Fibroblast of peridontal ligament (primary cell): Measurements from ENCODE around the gene GDF10.

Source experiments
- DNase-seq: peaks from one replicate; pipeline ENCODE4 v3.0.0-alpha.2; 2010; ENCODE audit errors: extremely low read depth

The GDF10 gene

GRCh38 chr10:47314416-47314970 lies 14.5 kb downstream of the GDF10 start:
- DNase-seq, result no peak

GRCh38 chr10:47315421-47315820 lies 15.4 kb downstream of the GDF10 start:
- no peak for DNase-seq

- no peak for DNase-seq
Measured at GRCh38 chr10:47316131-47316530, 16.1 kb downstream of the GDF10 start.

GRCh38 chr10:47317251-47317650 lies 17.3 kb downstream of the GDF10 start:
- DNase-seq, result no peak

GRCh38 chr10:47318706-47319105 lies 18.7 kb downstream of the GDF10 start:
- DNase-seq, result no peak

GRCh38 chr10:47319784-47320183 lies 19.8 kb downstream of the GDF10 start:
- no peak for DNase-seq

GRCh38 chr10:47320812-47321211 lies 20.8 kb downstream of the GDF10 start:
- no peak for DNase-seq

- DNase-seq, result no peak
Measured at GRCh38 chr10:47321521-47322195, 21.7 kb downstream of the GDF10 start.

GRCh38 chr10:47322300-47323061 lies 22.5 kb downstream of the GDF10 start, which contains the start of gene GDF2:
GDF2 (plus strand) TSS chr10:47322454; CDS start chr10:47322669, 215 bp downstream.
- no peak for DNase-seq

- DNase-seq, result no peak
Measured at GRCh38 chr10:47323087-47323486, 23.1 kb downstream of the GDF10 start.

- DNase-seq, result no peak
Measured at GRCh38 chr10:47323636-47324296, 23.8 kb downstream of the GDF10 start.

GRCh38 chr10:47325303-47326291 lies 25.6 kb downstream of the GDF10 start:
- DNase-seq, result no peak

GRCh38 chr10:47326306-47326926 lies 26.4 kb downstream of the GDF10 start:
- DNase-seq, result no peak

- DNase-seq, result no peak
Measured at GRCh38 chr10:47326927-47327330, 26.9 kb downstream of the GDF10 start.

GRCh38 chr10:47329855-47330254 lies 29.9 kb downstream of the GDF10 start:
- DNase-seq, result no peak

- no peak for DNase-seq
Measured at GRCh38 chr10:47330366-47330765, 30.4 kb downstream of the GDF10 start.

GRCh38 chr10:47330804-47331203 lies 30.8 kb downstream of the GDF10 start:
- DNase-seq, result no peak

GRCh38 chr10:47331491-47331890 lies 31.5 kb downstream of the GDF10 start:
- no peak for DNase-seq

- DNase-seq, result no peak
Measured at GRCh38 chr10:47331954-47332353, 32.0 kb downstream of the GDF10 start.

- DNase-seq, result no peak
Measured at GRCh38 chr10:47332371-47332770, 32.4 kb downstream of the GDF10 start.

GRCh38 chr10:47332946-47333345 lies 32.9 kb downstream of the GDF10 start:
- peak; percentile 7 for DNase-seq
